ENCODE measurements around the gene CSTB.

Gene CSTB

GRCh38 chr21:43812957-43813655, 37.0 kb upstream of the CSTB start:
- Histone ChIP-seq H3K9me3 (replicated peaks; ENCODE audit: insufficient read depth, low read length) (no peaks in the 10 kb centered on the region), H3K27ac (ENCODE audit: low read length) (no peak overlapping the region), H3K9ac (ENCODE audit: low read length) (no peak overlapping the region), H3K36me3 (replicated peaks; ENCODE audit: insufficient read depth, low read length) (no peaks in the 10 kb centered on the region), H3F3A (ENCODE audit: insufficient read depth, low read length) (peaks cover 11% of the 10 kb centered on the region; the same call in 1 of the 2 replicates), H3K9me2 (replicated peaks; ENCODE audit: insufficient read depth, low read length) (no peaks in the 10 kb centered on the region), H3K4me3 (ENCODE audit: low read length) (no peak overlapping the region), H3K4me2 (ENCODE audit: low read depth, low read length) (no peak overlapping the region), H3K79me2 (ENCODE audit: low read length) (no peaks in the 10 kb centered on the region), H4K20me1 (ENCODE audit: insufficient read depth, low read length) (no peaks in the 10 kb centered on the region), H3K27me3 (replicated peaks; ENCODE audit: insufficient read depth, low read length) (no peaks in the 10 kb centered on the region), H2AFZ (ENCODE audit: low read length) (no peak overlapping the region), H3K4me1 (ENCODE audit: low read length) (no peaks in the 10 kb centered on the region)
- no peak for DNase-seq
- TF ChIP-seq CTCF (IDR thresholded peaks at IDR 0.05; ENCODE audit: low read length): no peak
- no peak for TF ChIP-seq EZH2phosphoT487 (IDR thresholded peaks at IDR 0.05; ENCODE audit: low read length)
- TF ChIP-seq EZH2 (optimal IDR thresholded peaks at IDR 0.05; ENCODE audit: low read depth, low read length): no peak

GRCh38 chr21:43812139-43812821, 36.2 kb upstream of the CSTB start:
- H3K9ac ChIP-seq (ENCODE audit: low read length): no peak overlapping the region
- no peaks in the 10 kb centered on the region for H3K4me1 ChIP-seq (ENCODE audit: low read length)
- no peaks in the 10 kb centered on the region for H3K36me3 ChIP-seq (replicated peaks; ENCODE audit: insufficient read depth, low read length)
- TF ChIP-seq EZH2phosphoT487 (IDR thresholded peaks at IDR 0.05; ENCODE audit: low read length) (no peak), CTCF (IDR thresholded peaks at IDR 0.05; ENCODE audit: low read length) (no peak), EZH2 (optimal IDR thresholded peaks at IDR 0.05; ENCODE audit: low read depth, low read length) (no peak)
- no peak overlapping the region for H2AFZ ChIP-seq (ENCODE audit: low read length)
- H3K4me3 ChIP-seq (ENCODE audit: low read length): no peak overlapping the region
- H3K9me2 ChIP-seq (replicated peaks; ENCODE audit: insufficient read depth, low read length): no peaks in the 10 kb centered on the region
- peaks cover 11% of the 10 kb centered on the region; the same call in 1 of the 2 replicates for H3F3A ChIP-seq (ENCODE audit: insufficient read depth, low read length)
- H3K4me2 ChIP-seq (ENCODE audit: low read depth, low read length): no peak overlapping the region
- H3K27me3 ChIP-seq (replicated peaks; ENCODE audit: insufficient read depth, low read length): no peaks in the 10 kb centered on the region
- H3K79me2 ChIP-seq (ENCODE audit: low read length): no peaks in the 10 kb centered on the region
- no peak for DNase-seq
- H3K27ac ChIP-seq (ENCODE audit: low read length): no peak overlapping the region
- H4K20me1 ChIP-seq (ENCODE audit: insufficient read depth, low read length): no peaks in the 10 kb centered on the region
- no peaks in the 10 kb centered on the region for H3K9me3 ChIP-seq (replicated peaks; ENCODE audit: insufficient read depth, low read length)

- Histone ChIP-seq H3K4me2 (ENCODE audit: low read depth, low read length) (peak overlapping the region; percentile 45), H3K4me1 (ENCODE audit: low read length) (no peaks in the 10 kb centered on the region), H3F3A (ENCODE audit: insufficient read depth, low read length) (peaks cover 11% of the 10 kb centered on the region; the same call in 1 of the 2 replicates), H3K27ac (ENCODE audit: low read length) (no peak overlapping the region), H3K79me2 (ENCODE audit: low read length) (no peaks in the 10 kb centered on the region), H3K4me3 (ENCODE audit: low read length) (no peak overlapping the region), H3K9me3 (replicated peaks; ENCODE audit: insufficient read depth, low read length) (no peaks in the 10 kb centered on the region), H3K9ac (ENCODE audit: low read length) (no peak overlapping the region; the same call in 1 of the 2 replicates), H2AFZ (ENCODE audit: low read length) (peak overlapping the region; percentile 2; the same call in 1 of the 2 replicates), H3K36me3 (replicated peaks; ENCODE audit: insufficient read depth, low read length) (no peaks in the 10 kb centered on the region), H3K9me2 (replicated peaks; ENCODE audit: insufficient read depth, low read length) (no peaks in the 10 kb centered on the region), H3K27me3 (replicated peaks; ENCODE audit: insufficient read depth, low read length) (no peaks in the 10 kb centered on the region), H4K20me1 (ENCODE audit: insufficient read depth, low read length) (no peaks in the 10 kb centered on the region)
- DNase-seq: no peak
- no peak for TF ChIP-seq CTCF (IDR thresholded peaks at IDR 0.05; ENCODE audit: low read length)
- no peak for TF ChIP-seq EZH2phosphoT487 (IDR thresholded peaks at IDR 0.05; ENCODE audit: low read length)
- TF ChIP-seq EZH2 (optimal IDR thresholded peaks at IDR 0.05; ENCODE audit: low read depth, low read length): no peak
Measured at GRCh38 chr21:43811262-43812105, 35.4 kb upstream of the CSTB start.

Measured in MM.1S (cell line).